BE2C (cell line): ENCODE measurements around the gene TRIO.

ENCODE experiments used
- DNase-seq: peaks from one replicate; pipeline ENCODE4 v3.0.0-alpha.2; 2020
- H3K27me3 ChIP-seq: fragments of 250-450 bp; sonication (Bioruptor Pico); 2 replicates; pipeline ENCODE4 v1.5.1; 2020; ENCODE audit warnings: mild to moderate bottlenecking
- H3K36me3 ChIP-seq: fragments of 250-450 bp; sonication (Bioruptor Pico); 2 replicates; pipeline ENCODE4 v1.5.1; 2020; ENCODE audit warnings: mild to moderate bottlenecking
- H3K4me1 ChIP-seq: fragments of 250-450 bp; sonication (Bioruptor Pico); 2 replicates; pipeline ENCODE4 v1.5.1; 2020
- H3K4me3 ChIP-seq: 2 replicates; pipeline ENCODE4 v1.5.1; 2011; ENCODE audit warnings: low read depth, low read length
- H3K9me3 ChIP-seq: fragments of 250-450 bp; sonication (Bioruptor Pico); 2 replicates; pipeline ENCODE4 v1.5.1; 2020
- CTCF ChIP-seq: IDR thresholded peaks from 2 replicates; pipeline ENCODE4 v1.5.1; 2012; ENCODE audit warnings: mild to moderate bottlenecking, low read depth, low read length

TRIO gene

GRCh38 chr5:14176888-14177287, 33.7 kb downstream of the TRIO start:
- peaks cover 26% of the 10 kb centered on the region for H3K4me1 ChIP-seq
- DNase-seq: no peak
- H3K36me3 ChIP-seq: no peaks in the 10 kb centered on the region
- H3K4me3 ChIP-seq: no peak overlapping the region
- no peak for TF ChIP-seq CTCF
- H3K9me3 ChIP-seq: no peaks in the 10 kb centered on the region
- H3K27me3 ChIP-seq: no peaks in the 10 kb centered on the region

- H3K27me3 ChIP-seq: no peaks in the 10 kb centered on the region
- H3K36me3 ChIP-seq: no peaks in the 10 kb centered on the region
- no peak overlapping the region for H3K4me3 ChIP-seq
- no peaks in the 10 kb centered on the region for H3K9me3 ChIP-seq
- TF ChIP-seq CTCF: no peak
- no peak for DNase-seq
- peaks cover 23% of the 10 kb centered on the region for H3K4me1 ChIP-seq
Observed at GRCh38 chr5:14177634-14178033, 34.5 kb downstream of the TRIO start.

GRCh38 chr5:14178091-14178490, 34.9 kb downstream of the TRIO start:
- H3K4me1 ChIP-seq: peaks cover 23% of the 10 kb centered on the region
- no peak overlapping the region for H3K4me3 ChIP-seq
- no peak for TF ChIP-seq CTCF
- no peaks in the 10 kb centered on the region for H3K36me3 ChIP-seq
- DNase-seq: no peak
- no peaks in the 10 kb centered on the region for H3K27me3 ChIP-seq
- no peaks in the 10 kb centered on the region for H3K9me3 ChIP-seq

- H3K4me1 ChIP-seq: peaks cover 23% of the 10 kb centered on the region
- DNase-seq: no peak
- no peaks in the 10 kb centered on the region for H3K9me3 ChIP-seq
- no peaks in the 10 kb centered on the region for H3K36me3 ChIP-seq
- no peak overlapping the region for H3K4me3 ChIP-seq
- H3K27me3 ChIP-seq: no peaks in the 10 kb centered on the region
- no peak for TF ChIP-seq CTCF
Observed at GRCh38 chr5:14178671-14179211, 35.6 kb downstream of the TRIO start.

- peaks cover 16% of the 10 kb centered on the region for H3K4me1 ChIP-seq
- no peaks in the 10 kb centered on the region for H3K9me3 ChIP-seq
- no peak for DNase-seq
- H3K27me3 ChIP-seq: no peaks in the 10 kb centered on the region
- H3K36me3 ChIP-seq: no peaks in the 10 kb centered on the region
- no peak overlapping the region for H3K4me3 ChIP-seq
- TF ChIP-seq CTCF: no peak
Observed at GRCh38 chr5:14179446-14179845, 36.3 kb downstream of the TRIO start.

GRCh38 chr5:14180437-14180836, 37.3 kb downstream of the TRIO start:
- DNase-seq: no peak
- Histone ChIP-seq H3K9me3 (no peaks in the 10 kb centered on the region), H3K4me1 (peaks cover 17% of the 10 kb centered on the region), H3K4me3 (no peak overlapping the region), H3K27me3 (no peaks in the 10 kb centered on the region), H3K36me3 (no peaks in the 10 kb centered on the region)
- no peak for TF ChIP-seq CTCF
